Colon (tissue), 2 donors: Measurements from ENCODE around the gene KCNG1.
"Not testable (repeated sequence)": the region's sequence is repeated elsewhere in the genome, so short reads cannot be mapped to it uniquely, and the experiment has no call there.

ENCODE experiments used
- FAIRE-seq: peaks from 2 replicates; lab custom pipeline; 2012; peaks lifted over from hg19 to GRCh38; lab: Jason Lieb, UNC
- donor health status: control.
- donor health status: control.

The KCNG1 gene

GRCh38 chr20:50987493-50988210 lies 35.3 kb downstream of the KCNG1 start:
- FAIRE-seq = no peak

GRCh38 chr20:50983321-50983720 lies 39.6 kb downstream of the KCNG1 start:
- FAIRE-seq = no peak

- no peak for FAIRE-seq
Observed at GRCh38 chr20:50982363-50982762, 40.5 kb downstream of the KCNG1 start.

GRCh38 chr20:50981714-50982048 lies 41.2 kb downstream of the KCNG1 start:
- FAIRE-seq = no peak

- no peak for FAIRE-seq
Observed at GRCh38 chr20:50980851-50981713, 41.8 kb downstream of the KCNG1 start.

GRCh38 chr20:50980071-50980681 lies 42.7 kb downstream of the KCNG1 start:
- no peak for FAIRE-seq

- FAIRE-seq = not testable (repeated sequence)
Observed at GRCh38 chr20:50978533-50978932, 44.4 kb downstream of the KCNG1 start.

GRCh38 chr20:50977066-50978021 lies 45.6 kb downstream of the KCNG1 start:
- no peak for FAIRE-seq

GRCh38 chr20:50975701-50976330 lies 47.1 kb downstream of the KCNG1 start:
- FAIRE-seq = no peak

- no peak for FAIRE-seq
Observed at GRCh38 chr20:50969912-50970311, 53.0 kb downstream of the KCNG1 start.

GRCh38 chr20:50969435-50969834 lies 53.5 kb downstream of the KCNG1 start:
- no peak for FAIRE-seq

- FAIRE-seq = no peak
Observed at GRCh38 chr20:50968289-50968688, 54.6 kb downstream of the KCNG1 start.

- no peak for FAIRE-seq
Observed at GRCh38 chr20:50967586-50967985, 55.3 kb downstream of the KCNG1 start.

- no peak for FAIRE-seq
Observed at GRCh38 chr20:50959543-50960126, 63.3 kb downstream of the KCNG1 start.

GRCh38 chr20:50958615-50959542 lies 64.0 kb downstream of the KCNG1 start, which contains the start of gene MOCS3:
Gene MOCS3, plus strand, starts transcription at chr20:50958818. Its CDS starts 25 bp downstream, at chr20:50958843.
- no peak for FAIRE-seq

GRCh38 chr20:50957798-50958614 lies 64.9 kb downstream of the KCNG1 start, which contains the start of gene DPM1:
Gene DPM1, minus strand, starts transcription at chr20:50958532. Its CDS starts 9 bp downstream, at chr20:50958523.
- no peak for FAIRE-seq

- no peak for FAIRE-seq
Observed at GRCh38 chr20:50957276-50957675, 65.6 kb downstream of the KCNG1 start.

- no peak for FAIRE-seq
Observed at GRCh38 chr20:50953821-50954220, 69.1 kb downstream of the KCNG1 start.
